Ishikawa (cell line): ENCODE results near the gene VRK3.
A peak's percentile ranks its signal among the peaks of the same experiment; 100 is the strongest.

ENCODE experiments used
- CEBPB ChIP-seq: IDR thresholded peaks from 2 replicates; pipeline ENCODE4 v1.6.1; 2012
- CREB1 ChIP-seq: IDR thresholded peaks from 2 replicates; pipeline ENCODE4 v1.6.1; 2012; ENCODE audit warnings: low read depth
- EGR1 ChIP-seq: IDR thresholded peaks from 2 replicates; pipeline ENCODE4 v1.6.1; 2012
- EP300 ChIP-seq: IDR thresholded peaks from 2 replicates; pipeline ENCODE4 v1.6.1; 2012; ENCODE audit warnings: borderline replicate concordance
- FOXM1 ChIP-seq: IDR thresholded peaks from 2 replicates; pipeline ENCODE4 v1.6.1; 2012; ENCODE audit warnings: low read depth, borderline replicate concordance
- MAX ChIP-seq: IDR thresholded peaks from 2 replicates; pipeline ENCODE4 v1.6.1; 2012
- NFIC ChIP-seq: IDR thresholded peaks from 2 replicates; pipeline ENCODE4 v1.6.1; 2012
- RAD21 ChIP-seq: IDR thresholded peaks from 2 replicates; pipeline ENCODE4 v1.6.1; 2012; ENCODE audit warnings: low read depth
- REST ChIP-seq: IDR thresholded peaks from 2 replicates; pipeline ENCODE4 v1.6.1; 2012; ENCODE audit warnings: low read depth, mild to moderate bottlenecking
- TAF1 ChIP-seq: IDR thresholded peaks from 2 replicates; pipeline ENCODE4 v1.6.1; 2012; ENCODE audit warnings: low read depth, mild to moderate bottlenecking
- TCF12 ChIP-seq: IDR thresholded peaks from 2 replicates; pipeline ENCODE4 v1.6.1; 2012; ENCODE audit warnings: low read depth
- TEAD4 ChIP-seq: IDR thresholded peaks from 2 replicates; pipeline ENCODE4 v1.6.1; 2012
- USF1 ChIP-seq: IDR thresholded peaks from 2 replicates; pipeline ENCODE4 v1.6.1; 2012
- YY1 ChIP-seq: IDR thresholded peaks from 2 replicates; pipeline ENCODE4 v1.6.1; 2012; ENCODE audit warnings: low read depth
- ZBTB7A ChIP-seq: IDR thresholded peaks from 2 replicates; pipeline ENCODE4 v1.6.1; 2012; ENCODE audit warnings: low read depth

The VRK3 gene

GRCh38 chr19:50042363-50043024, 17.3 kb upstream of the VRK3 start:
- TF ChIP-seq MAX (no peak), ZBTB7A (no peak), TAF1 (no peak), FOXM1 (no peak), EGR1 (no peak), EP300 (no peak), REST (no peak), TCF12 (no peak), CREB1 (no peak), CEBPB (no peak), YY1 (no peak), TEAD4 (no peak), USF1 (no peak), NFIC (no peak), RAD21 (no peak)

- TF ChIP-seq NFIC, result peak; percentile 31; the same call in 1 of the 2 replicates
- no peak for TF ChIP-seq ZBTB7A
Observed at GRCh38 chr19:50040967-50041366, 15.8 kb upstream of the VRK3 start.

- no peak for TF ChIP-seq FOXM1
- TF ChIP-seq TAF1, result no peak
- TF ChIP-seq USF1, result no peak
- TF ChIP-seq YY1, result no peak
- TF ChIP-seq REST, result no peak
- TF ChIP-seq MAX, result no peak
- TF ChIP-seq TEAD4, result no peak
- TF ChIP-seq NFIC, result no peak
- no peak for TF ChIP-seq CREB1
- TF ChIP-seq EP300, result no peak
- TF ChIP-seq EGR1, result no peak
- no peak for TF ChIP-seq ZBTB7A
- no peak for TF ChIP-seq TCF12
- no peak for TF ChIP-seq CEBPB
- TF ChIP-seq RAD21, result no peak
Observed at GRCh38 chr19:50039968-50040367, 14.8 kb upstream of the VRK3 start.

- TF ChIP-seq USF1 (no peak), EP300 (no peak), FOXM1 (no peak), TAF1 (no peak), EGR1 (no peak), TCF12 (no peak), CEBPB (no peak), TEAD4 (no peak), MAX (no peak), RAD21 (no peak)
Observed at GRCh38 chr19:50036908-50037307, 11.7 kb upstream of the VRK3 start.

- TF ChIP-seq NFIC (no peak), TEAD4 (no peak), USF1 (no peak), TAF1 (no peak), TCF12 (no peak), YY1 (no peak), REST (no peak), EP300 (no peak), FOXM1 (no peak), RAD21 (no peak), EGR1 (no peak)
Observed at GRCh38 chr19:50030937-50031336, 5.8 kb upstream of the VRK3 start.
